ENCODE measurements around the gene TBX2.

TBX2 gene

DNA sequence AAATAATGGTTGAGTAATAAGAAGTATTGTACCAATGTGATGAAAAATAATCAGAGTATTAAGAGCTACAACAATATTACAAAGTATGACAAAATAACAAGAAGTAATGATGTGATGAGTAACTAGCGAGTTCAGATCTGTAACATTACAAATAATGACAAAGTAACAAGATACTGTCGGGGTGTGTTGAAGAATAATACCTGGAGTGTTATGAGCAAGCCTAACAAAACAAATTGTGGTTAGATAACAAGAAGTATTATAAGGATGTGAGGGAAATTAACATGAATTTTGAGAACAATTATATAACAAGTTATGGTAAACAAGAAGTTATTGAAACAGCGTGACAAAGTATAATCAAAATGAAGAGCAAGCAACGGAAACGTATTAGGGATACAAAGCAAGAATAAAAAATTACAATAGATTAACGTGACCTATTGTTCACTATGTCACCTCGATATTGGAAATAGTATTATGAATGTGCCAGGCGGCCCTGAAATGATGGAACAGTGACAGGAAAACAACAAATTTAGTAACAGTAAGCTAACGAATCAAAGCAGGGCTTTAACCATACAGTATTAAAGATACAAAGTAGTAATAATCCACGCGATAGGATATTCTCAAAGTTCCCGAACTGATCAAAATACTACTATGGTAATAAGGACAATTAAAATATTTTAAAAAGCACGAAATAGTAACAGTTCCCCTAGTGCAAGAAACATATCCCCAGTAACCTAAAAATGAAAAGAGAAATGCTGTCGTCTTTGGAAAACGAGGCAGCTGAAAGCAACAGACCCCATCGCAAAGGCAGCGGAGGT lies 54.1 kb downstream of the TBX2 start:
- TF ChIP-seq, protein P1, sequence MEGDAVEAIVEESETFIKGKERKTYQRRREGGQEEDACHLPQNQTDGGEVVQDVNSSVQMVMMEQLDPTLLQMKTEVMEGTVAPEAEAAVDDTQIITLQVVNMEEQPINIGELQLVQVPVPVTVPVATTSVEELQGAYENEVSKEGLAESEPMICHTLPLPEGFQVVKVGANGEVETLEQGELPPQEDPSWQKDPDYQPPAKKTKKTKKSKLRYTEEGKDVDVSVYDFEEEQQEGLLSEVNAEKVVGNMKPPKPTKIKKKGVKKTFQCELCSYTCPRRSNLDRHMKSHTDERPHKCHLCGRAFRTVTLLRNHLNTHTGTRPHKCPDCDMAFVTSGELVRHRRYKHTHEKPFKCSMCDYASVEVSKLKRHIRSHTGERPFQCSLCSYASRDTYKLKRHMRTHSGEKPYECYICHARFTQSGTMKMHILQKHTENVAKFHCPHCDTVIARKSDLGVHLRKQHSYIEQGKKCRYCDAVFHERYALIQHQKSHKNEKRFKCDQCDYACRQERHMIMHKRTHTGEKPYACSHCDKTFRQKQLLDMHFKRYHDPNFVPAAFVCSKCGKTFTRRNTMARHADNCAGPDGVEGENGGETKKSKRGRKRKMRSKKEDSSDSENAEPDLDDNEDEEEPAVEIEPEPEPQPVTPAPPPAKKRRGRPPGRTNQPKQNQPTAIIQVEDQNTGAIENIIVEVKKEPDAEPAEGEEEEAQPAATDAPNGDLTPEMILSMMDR (IDR thresholded peaks at IDR 0.05; ENCODE audit: low read depth, low read length, missing control alignments): no peak
- Histone ChIP-seq H3K36me3 (replicated peaks) (no peaks in the 10 kb centered on the region), H3K27me3 (replicated peaks) (peaks cover 76% of the 10 kb centered on the region), H3K27ac (no peak overlapping the region), H3K4me3 (ENCODE audit: low read depth, low read length) (no peak overlapping the region)
- DNase-seq: no peak
- in situ Hi-C loops (cut with HindIII; ENCODE audit: low pct_ligation_motif_present, low sequenced_read_pairs): no loop called here

DNA sequence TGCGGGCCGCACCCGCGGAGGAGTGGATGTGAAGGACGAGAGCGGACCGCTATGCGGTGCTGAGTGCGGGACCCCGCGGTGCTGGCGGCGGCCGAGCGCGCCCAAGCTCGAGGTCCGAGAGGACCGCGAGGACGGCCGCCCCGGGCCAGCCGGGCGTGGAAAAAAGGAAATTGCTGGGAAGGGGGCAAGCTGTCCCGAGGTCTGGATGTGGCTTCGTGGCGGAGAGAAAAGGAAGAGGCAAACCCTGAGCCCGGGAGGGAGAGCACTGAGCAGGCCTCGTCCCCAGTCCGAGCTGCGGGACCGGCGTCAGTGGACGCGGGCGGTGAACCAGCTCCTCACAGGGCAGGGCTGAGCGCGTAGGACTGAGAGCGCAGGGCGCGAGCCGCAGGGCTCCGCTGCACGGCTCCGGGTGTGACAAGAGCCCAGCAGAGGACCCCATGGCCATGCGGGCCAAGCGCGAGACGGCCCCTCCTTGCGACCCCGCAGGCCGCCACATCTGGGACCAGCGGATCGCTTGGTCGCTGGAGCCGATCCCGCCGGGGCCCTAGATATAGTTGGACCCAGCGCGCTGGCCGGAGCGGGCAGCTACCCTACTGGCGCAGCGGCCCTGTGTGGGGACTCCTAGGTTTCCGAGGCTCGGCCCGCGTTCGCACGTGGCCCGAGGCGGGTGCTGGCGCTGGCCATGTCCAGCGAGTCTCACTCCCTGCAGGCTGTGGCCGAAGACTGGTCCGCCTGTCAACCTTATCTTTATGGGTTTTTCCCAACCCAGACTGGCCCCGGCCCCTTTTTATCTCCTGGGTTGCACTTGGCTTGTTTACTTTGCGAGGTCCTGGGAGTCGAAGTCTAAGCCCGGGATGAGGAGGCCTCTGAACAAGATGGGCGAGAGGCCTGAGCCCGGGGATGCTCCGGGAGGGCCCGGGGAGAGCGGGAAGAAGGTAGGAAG lies 55.0 kb downstream of the TBX2 start:
- H3K27me3 ChIP-seq (replicated peaks): peaks cover 83% of the 10 kb centered on the region
- no peak for DNase-seq
- TF ChIP-seq, protein P1 (IDR thresholded peaks at IDR 0.05; ENCODE audit: low read depth, low read length, missing control alignments): no peak
- no peak overlapping the region for H3K27ac ChIP-seq
- no peaks in the 10 kb centered on the region for H3K36me3 ChIP-seq (replicated peaks)
- no peak overlapping the region for H3K4me3 ChIP-seq (ENCODE audit: low read depth, low read length)
- in situ Hi-C loops (cut with HindIII; ENCODE audit: low pct_ligation_motif_present, low sequenced_read_pairs): no loop called here

DNA sequence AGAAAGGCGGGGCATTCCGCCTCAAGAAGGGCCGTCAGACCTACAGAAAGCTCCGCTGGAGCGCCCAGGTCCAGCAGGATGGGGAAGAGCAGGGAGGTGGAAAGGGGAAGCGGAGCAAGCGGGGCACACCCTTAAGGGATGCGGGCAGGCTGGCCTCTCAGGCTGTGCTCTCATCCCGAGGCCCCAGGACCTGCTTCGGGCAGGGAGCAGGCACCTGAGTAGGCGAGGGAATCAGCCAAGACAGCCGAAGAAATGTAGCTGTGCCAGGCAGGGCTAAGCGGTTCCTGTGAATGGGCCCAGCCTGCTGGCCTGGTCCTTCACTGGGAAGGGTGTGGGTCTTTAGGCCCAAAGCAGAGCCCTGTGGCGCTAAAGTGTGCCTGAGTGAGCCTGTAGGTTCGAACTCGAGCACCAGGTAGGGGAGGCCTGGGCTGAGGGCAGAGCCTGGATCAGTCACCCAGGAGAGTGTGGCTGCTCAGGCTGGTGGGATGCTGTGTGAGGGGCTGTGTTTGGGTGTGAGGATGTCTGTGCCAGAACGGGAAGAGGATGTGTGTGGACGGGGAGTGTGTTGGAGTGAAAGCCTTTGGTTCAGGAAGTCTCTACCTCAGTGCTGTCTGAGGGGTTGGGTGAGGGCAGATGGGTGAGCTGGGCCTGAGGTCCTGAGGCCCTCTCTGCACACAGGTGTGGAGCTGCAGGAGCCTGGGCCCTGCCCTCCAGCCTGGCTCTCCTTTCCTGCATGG lies 55.8 kb downstream of the TBX2 start:
- DNase-seq: no peak
- Histone ChIP-seq H3K4me3 (ENCODE audit: low read depth, low read length) (no peak overlapping the region), H3K27me3 (replicated peaks) (peaks cover 88% of the 10 kb centered on the region)

DNA sequence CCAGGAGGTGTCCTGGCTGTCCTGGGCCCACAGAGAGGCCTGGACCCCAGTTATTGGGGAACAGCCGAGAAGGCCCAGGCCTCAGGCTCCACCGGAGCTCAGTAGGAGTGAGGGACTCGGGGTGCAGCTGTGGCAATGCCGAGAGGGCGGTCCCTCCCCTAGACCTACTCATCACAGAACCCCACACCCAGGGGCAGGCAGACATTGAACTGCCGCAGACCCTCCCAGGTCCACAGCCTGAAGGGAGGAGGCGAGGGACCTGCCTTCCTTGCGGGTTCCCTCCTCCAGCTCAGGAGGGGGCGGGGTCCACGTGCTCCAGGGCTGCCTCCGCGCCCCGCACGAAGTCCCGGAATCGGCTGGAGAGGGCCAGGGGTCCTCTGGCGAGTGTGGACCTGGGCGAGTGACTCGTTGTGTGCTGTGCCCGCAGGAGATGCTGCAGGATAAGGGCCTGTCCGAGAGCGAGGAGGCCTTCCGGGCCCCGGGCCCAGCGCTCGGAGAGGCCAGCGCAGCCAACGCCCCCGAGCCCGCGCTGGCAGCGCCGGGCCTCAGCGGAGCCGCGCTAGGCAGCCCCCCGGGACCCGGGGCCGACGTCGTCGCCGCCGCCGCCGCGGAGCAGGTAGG lies 56.5 kb downstream of the TBX2 start:
- no peak for DNase-seq
- TF ChIP-seq, protein P1 (IDR thresholded peaks at IDR 0.05; ENCODE audit: low read depth, low read length, missing control alignments): no peak
- Histone ChIP-seq H3K27ac (no peak overlapping the region), H3K4me3 (ENCODE audit: low read depth, low read length) (no peak overlapping the region), H3K36me3 (replicated peaks) (no peaks in the 10 kb centered on the region), H3K27me3 (replicated peaks) (peaks cover 94% of the 10 kb centered on the region)
- in situ Hi-C loops (cut with HindIII; ENCODE audit: low pct_ligation_motif_present, low sequenced_read_pairs): no loop called here

More for the DNA sequence above, 55.8 kb downstream of the TBX2 start:
- TF ChIP-seq, protein P1 (IDR thresholded peaks at IDR 0.05; ENCODE audit: low read depth, low read length, missing control alignments): no peak
- Histone ChIP-seq H3K27ac (no peak overlapping the region), H3K36me3 (replicated peaks) (no peaks in the 10 kb centered on the region)
- in situ Hi-C loops (cut with HindIII; ENCODE audit: low pct_ligation_motif_present, low sequenced_read_pairs): no loop called here

DNA sequence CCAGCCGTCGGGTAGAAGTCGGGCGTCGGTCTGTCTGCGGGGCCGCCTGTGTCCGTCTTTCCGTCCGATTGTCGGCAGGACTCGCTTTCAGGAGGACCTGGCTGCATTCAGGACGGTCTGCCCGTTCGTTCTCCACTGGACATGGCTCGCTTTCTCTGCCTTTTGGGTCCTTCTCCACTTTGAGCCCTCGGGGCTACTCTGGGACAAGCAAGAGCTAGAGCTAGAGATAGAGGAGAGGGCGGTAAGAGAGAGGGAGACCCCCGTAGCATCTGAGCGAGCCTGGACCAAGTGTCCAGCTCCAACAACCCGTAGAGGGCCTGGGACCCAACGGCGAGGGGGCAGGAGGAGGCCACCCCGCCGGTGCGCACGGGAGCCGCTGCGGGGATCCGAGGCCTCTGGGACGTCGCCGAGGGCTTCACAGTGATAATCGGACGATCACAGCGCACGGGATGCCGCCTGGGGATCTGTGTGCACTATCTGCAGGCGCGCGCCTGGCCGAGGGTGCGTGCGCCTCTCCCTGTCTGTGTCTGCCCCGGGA lies 57.1 kb downstream of the TBX2 start:
- no peak for DNase-seq
- H3K27ac ChIP-seq: no peak overlapping the region

More for the DNA sequence above, 57.1 kb downstream of the TBX2 start:
- TF ChIP-seq, protein P1 (IDR thresholded peaks at IDR 0.05; ENCODE audit: low read depth, low read length, missing control alignments): no peak
- no peak overlapping the region for H3K4me3 ChIP-seq (ENCODE audit: low read depth, low read length)
- H3K36me3 ChIP-seq (replicated peaks): no peaks in the 10 kb centered on the region
- in situ Hi-C loops (cut with HindIII; ENCODE audit: low pct_ligation_motif_present, low sequenced_read_pairs): no loop called here
- H3K27me3 ChIP-seq (replicated peaks): peaks cover 94% of the 10 kb centered on the region
